Activated CD4-positive, alpha-beta T cell treated with anti-CD3 and anti-CD28 coated beads for 36 hours (primary cell): ENCODE measurements around the gene RAD18. TPM values are rescaled to one million over a fixed set of nuclear protein-coding genes. Genes with fewer than 3 reads are reported as not detected.

ENCODE experiments used
- ATAC-seq: fragments of 200-7000 bp; cut with Tn5 transposase; one replicate; pipeline ENCODE4 v1.10.0; 2021; ENCODE audit warnings: mild to moderate bottlenecking, moderate library complexity
- CTCF ChIA-PET: fragments of 350-600 bp; sonication (Branson Sonifier 250); formaldehyde crosslinking; loops from one replicate; lab custom pipeline; 2021; ENCODE audit warnings: antibody characterized with exemption; lab: Charles Lee
- POLR2A ChIA-PET: fragments of 350-600 bp; sonication (Branson Sonifier 250); formaldehyde crosslinking; loops from one replicate; lab custom pipeline; 2021; ENCODE audit warnings: antibody characterized with exemption, inconsistent platforms; lab: Charles Lee
- DNase-seq: peaks from one replicate; pipeline ENCODE4 v3.0.0-alpha.2; 2020
- H3K27ac Mint-ChIP-seq: one replicate; pipeline ENCODE4 v1.8.0; 2021; ENCODE audit warnings: mixed read lengths
- H3K27me3 Mint-ChIP-seq: one replicate; pipeline ENCODE4 v1.8.0; 2021; ENCODE audit warnings: mixed read lengths
- H3K36me3 Mint-ChIP-seq: one replicate; pipeline ENCODE4 v1.8.0; 2021; ENCODE audit warnings: low read depth, mixed read lengths
- H3K4me1 Mint-ChIP-seq: one replicate; pipeline ENCODE4 v1.8.0; 2021; ENCODE audit warnings: mixed read lengths
- H3K4me3 Mint-ChIP-seq: one replicate; pipeline ENCODE4 v1.8.0; 2021; ENCODE audit warnings: mild to moderate bottlenecking, moderate library complexity, mixed read lengths
- H3K9me3 Mint-ChIP-seq: one replicate; pipeline ENCODE4 v1.8.0; 2021; ENCODE audit warnings: low read depth, mixed read lengths
- intact Hi-C, 2 experiments: fragments of 100-400 bp; cut with DNase I in 1 of 2; cut with micrococcal nuclease in 1 of 2; formaldehyde crosslinking; loops; one replicate each; pipeline versions ENCODE4 v1.14.2 to v1.15.1; 2022 to 2024; cut with DNase I, micrococcal nuclease
- total RNA-seq, 2 experiments: library from RNA; stranded (reverse); gene quantifications; one replicate each; pipeline ENCODE4 v1.2.3, GENCODE V29; 2021

Gene RAD18, protein sequence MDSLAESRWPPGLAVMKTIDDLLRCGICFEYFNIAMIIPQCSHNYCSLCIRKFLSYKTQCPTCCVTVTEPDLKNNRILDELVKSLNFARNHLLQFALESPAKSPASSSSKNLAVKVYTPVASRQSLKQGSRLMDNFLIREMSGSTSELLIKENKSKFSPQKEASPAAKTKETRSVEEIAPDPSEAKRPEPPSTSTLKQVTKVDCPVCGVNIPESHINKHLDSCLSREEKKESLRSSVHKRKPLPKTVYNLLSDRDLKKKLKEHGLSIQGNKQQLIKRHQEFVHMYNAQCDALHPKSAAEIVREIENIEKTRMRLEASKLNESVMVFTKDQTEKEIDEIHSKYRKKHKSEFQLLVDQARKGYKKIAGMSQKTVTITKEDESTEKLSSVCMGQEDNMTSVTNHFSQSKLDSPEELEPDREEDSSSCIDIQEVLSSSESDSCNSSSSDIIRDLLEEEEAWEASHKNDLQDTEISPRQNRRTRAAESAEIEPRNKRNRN
- total RNA-seq = 10 to 100 TPM; 47.8 to 50.5 TPM

DNA sequence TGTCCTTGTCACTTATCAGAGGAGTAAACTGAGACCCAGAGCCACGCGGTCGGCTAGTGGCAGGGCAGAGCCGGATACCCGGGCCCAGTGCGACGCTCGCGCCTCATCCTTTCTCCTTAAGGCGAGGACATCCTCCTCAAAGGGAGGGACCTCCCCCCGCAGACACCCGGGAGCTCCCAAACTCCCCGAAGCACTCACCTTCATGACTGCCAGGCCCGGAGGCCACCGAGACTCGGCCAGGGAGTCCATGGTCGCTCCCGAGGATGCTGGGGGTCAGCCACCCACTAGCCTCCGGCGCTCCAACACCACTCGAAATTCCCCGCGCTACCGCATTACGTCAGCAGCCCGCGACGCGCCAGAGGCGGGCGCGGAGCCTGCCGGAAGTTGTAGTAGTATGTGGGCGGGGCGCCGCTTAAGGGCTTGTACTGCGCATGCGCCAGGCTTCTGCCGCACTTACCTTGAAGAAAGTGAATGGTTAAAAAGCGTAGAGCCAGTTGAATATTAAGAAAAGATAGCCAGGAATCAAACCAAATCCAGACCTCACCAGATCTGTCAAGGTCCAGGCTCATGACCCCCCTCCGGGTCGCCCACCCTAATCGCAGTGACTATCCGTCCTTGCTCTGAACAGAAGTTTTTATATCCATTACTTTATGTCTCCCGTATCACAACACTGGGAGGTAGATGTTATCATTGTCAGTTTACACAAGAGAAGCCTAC lies at the start of gene RAD18:
Gene RAD18, minus strand, starts transcription at position 336 of the 717 bp plus-strand sequence. Its CDS starts 87 bp downstream, at position 249.
- Mint-ChIP-seq H3K27me3 (no peaks in the 10 kb centered on the region), H3K4me3 (peak within 1 kb of the TSS; percentile 95), H3K36me3 (peaks cover 28% of the 10 kb centered on the region), H3K4me1 (peaks cover 32% of the 10 kb centered on the region), H3K9me3 (no peaks in the 10 kb centered on the region), H3K27ac (peak within 1 kb of the TSS; percentile 93)
- POLR2A ChIA-PET = interaction anchor here (0.8 kb wide), 1 partner anchor 10 kb away, joined by 3 read pairs; no protein-coding TSS in a partner anchor
- peak; percentile 94 for ATAC-seq
- peak; percentile 95 for DNase-seq
- CTCF ChIA-PET = interaction anchor here (0.7 to 1.2 kb wide), 4 partner anchors 18 to 1293 kb away, joined by 3 to 4 read pairs (median 4); no protein-coding TSS in a partner anchor
- intact Hi-C loops = loop anchor here (1.0 to 5.0 kb wide), 9 partner anchors 286 to 1359 kb away; partner anchors contain the start of genes MTMR14 (in 2 of the 2), SETD5 (in 2 of the 2), BRPF1 (in 1 of the 2) and EMC3 (in 1 of the 2)

DNA sequence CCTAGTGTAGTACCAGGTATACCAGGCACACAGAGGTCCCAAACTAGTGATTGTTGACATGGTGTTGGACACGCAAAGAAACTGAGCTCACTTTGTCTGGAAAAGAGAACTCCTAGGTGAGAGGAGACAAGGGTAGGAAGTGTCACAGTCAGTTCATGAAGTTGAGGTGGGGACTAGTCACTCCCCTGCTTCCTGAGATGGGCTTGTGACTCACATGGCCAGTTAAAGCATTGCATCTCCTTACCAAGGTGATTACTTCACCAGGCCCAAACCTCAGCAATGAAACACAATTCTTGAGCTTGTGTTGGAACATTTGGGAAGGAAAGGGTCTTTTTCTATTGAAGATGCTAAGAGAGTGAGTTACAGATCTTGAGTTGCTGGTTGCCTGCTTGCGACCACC lies 49.2 kb upstream of the RAD18 start:
- H3K36me3 Mint-ChIP-seq = no peaks in the 10 kb centered on the region
- no peak overlapping the region for H3K27ac Mint-ChIP-seq
- DNase-seq (peak; percentile 10), ATAC-seq (peak; percentile 82)
- intact Hi-C loops = no loop called here
- ChIA-PET POLR2A (no interaction called here), CTCF (interaction anchor here (1.2 to 3.6 kb wide), 3 partner anchors 14 to 24 kb away, joined by 3 to 13 read pairs (median 4); no protein-coding TSS in a partner anchor)
- peaks cover 14% of the 10 kb centered on the region for H3K4me1 Mint-ChIP-seq
- H3K9me3 Mint-ChIP-seq = no peaks in the 10 kb centered on the region
- no peaks in the 10 kb centered on the region for H3K27me3 Mint-ChIP-seq
- no peak overlapping the region for H3K4me3 Mint-ChIP-seq

DNA sequence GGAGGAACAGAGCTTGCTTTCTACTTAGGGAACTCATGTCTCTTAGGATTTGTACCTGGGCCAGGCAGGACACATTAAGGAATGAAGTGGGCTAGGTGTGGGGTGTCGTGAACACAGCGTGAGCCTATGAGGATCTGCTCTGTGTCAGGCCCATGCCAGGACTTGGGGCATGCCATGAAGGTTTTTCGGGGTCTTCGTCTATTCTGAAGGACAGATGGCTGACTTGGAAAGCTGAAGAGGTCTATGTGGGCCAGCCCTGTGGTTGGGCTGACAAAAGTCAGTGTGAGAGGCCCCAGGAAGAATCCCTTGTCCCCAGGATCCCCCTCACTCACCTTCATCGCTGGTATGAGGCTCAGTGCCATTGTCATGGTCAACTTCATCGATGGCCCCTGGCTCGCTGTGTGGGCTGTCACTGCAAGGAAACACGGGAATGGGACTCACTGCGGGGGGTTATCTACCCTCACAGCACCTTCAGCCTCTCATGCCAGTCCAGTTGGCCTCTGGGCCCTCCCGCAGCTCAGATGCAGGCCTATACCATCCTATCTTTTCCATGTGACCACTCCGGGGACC lies 46.8 kb upstream of the RAD18 start:
- no peak overlapping the region for H3K4me3 Mint-ChIP-seq
- H3K9me3 Mint-ChIP-seq = no peaks in the 10 kb centered on the region
- no peak for DNase-seq
- no peaks in the 10 kb centered on the region for H3K27me3 Mint-ChIP-seq
- H3K27ac Mint-ChIP-seq = no peak overlapping the region
- no peak for ATAC-seq
- CTCF ChIA-PET = interaction anchor here (0.6 to 3.6 kb wide), 3 partner anchors 22 to 855 kb away, joined by 3 to 13 read pairs (median 4); partner anchors contain the start of gene SRGAP3
- no peaks in the 10 kb centered on the region for H3K36me3 Mint-ChIP-seq
- peaks cover 14% of the 10 kb centered on the region for H3K4me1 Mint-ChIP-seq
- POLR2A ChIA-PET = no interaction called here
- intact Hi-C loops = no loop called here

DNA sequence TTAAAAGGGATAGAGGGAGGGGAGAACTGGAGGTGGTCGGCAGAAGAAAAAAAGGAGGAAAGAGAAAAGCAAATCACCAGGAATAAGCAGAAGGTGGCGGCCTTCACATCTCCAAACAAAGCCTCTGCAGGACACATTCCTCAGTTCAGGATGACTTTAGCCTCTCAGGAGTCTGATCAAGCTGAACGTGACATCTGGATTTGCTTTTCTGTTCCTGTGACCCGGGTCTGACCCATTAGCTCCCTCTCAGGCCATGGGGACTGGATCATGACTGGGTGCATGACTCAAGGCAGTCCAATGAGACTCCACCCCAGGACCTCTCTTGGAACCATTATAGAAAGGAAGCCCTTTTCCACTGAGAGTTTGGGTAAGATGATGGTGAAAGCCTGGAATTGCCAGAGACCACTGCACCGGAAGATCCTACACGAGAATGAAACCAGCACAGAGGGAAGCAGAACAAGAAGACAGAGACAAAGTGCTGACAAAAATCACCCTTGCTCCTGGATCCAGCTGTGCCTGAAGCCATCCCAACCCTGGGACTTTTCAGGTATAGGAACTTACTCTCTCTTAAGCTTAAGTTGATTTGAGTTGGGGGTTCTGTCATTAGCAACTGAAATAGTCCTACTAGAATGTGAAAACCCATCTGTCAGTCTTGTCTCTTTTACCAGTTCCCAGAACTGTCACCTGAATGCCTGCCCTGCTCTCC lies 45.4 kb upstream of the RAD18 start:
- ATAC-seq (no peak), DNase-seq (no peak)
- intact Hi-C loops = no loop called here
- H3K4me1 Mint-ChIP-seq = peaks cover 14% of the 10 kb centered on the region
- H3K27ac Mint-ChIP-seq = no peak overlapping the region
- no peaks in the 10 kb centered on the region for H3K27me3 Mint-ChIP-seq
- POLR2A ChIA-PET = no interaction called here
- H3K9me3 Mint-ChIP-seq = no peaks in the 10 kb centered on the region
- CTCF ChIA-PET = no interaction called here
- H3K4me3 Mint-ChIP-seq = no peak overlapping the region
- no peaks in the 10 kb centered on the region for H3K36me3 Mint-ChIP-seq

DNA sequence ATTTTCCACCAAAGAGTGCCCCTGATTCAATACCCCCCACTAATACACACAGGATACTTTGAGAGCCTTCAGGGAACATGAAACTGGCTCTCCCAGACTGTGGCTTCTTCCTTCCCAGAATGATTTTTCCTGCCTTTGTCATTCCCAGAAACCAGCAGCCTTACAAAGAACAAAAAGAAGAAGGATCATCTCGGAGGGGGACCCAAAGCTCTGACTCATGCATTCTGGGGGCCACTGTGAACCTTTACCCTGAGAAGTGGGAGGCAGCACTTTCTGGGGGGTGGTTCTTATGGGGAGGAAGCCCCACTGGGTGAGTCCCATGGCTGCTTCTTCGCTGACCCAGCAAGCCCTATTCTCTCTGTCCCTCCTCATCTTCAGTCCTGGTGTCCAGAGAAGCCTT lies 44.7 kb upstream of the RAD18 start:
- CTCF ChIA-PET = no interaction called here
- intact Hi-C loops = no loop called here
- no peak overlapping the region for H3K4me3 Mint-ChIP-seq
- H3K27ac Mint-ChIP-seq = no peak overlapping the region
- POLR2A ChIA-PET = no interaction called here
- H3K27me3 Mint-ChIP-seq = no peaks in the 10 kb centered on the region
- H3K4me1 Mint-ChIP-seq = peaks cover 14% of the 10 kb centered on the region
- ATAC-seq (no peak), DNase-seq (no peak)
- H3K36me3 Mint-ChIP-seq = no peaks in the 10 kb centered on the region
- no peaks in the 10 kb centered on the region for H3K9me3 Mint-ChIP-seq

DNA sequence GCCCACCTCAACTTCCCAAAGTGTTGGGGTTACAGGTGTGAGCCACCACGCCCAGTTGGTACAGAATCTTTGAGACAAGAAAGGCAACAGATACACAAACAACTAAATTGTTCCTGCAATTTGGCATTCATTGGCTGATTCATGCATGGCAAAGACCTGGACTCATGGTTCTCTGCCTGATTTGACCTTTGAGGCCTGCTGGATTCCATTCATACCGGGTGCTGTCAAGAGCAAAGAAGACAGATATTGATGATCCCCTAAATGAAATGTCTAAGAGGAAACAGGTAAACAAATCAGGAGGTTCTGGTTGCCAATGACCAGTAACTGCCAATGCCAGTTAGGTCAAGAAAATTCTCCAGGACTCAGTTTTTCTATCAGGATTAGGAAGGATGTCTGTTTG lies 43.9 kb upstream of the RAD18 start:
- ChIA-PET POLR2A (no interaction called here), CTCF (no interaction called here)
- no peaks in the 10 kb centered on the region for H3K27me3 Mint-ChIP-seq
- intact Hi-C loops = no loop called here
- no peak overlapping the region for H3K4me3 Mint-ChIP-seq
- peaks cover 8% of the 10 kb centered on the region for H3K4me1 Mint-ChIP-seq
- H3K9me3 Mint-ChIP-seq = no peaks in the 10 kb centered on the region
- H3K36me3 Mint-ChIP-seq = no peaks in the 10 kb centered on the region
- DNase-seq (no peak), ATAC-seq (no peak)
- no peak overlapping the region for H3K27ac Mint-ChIP-seq

DNA sequence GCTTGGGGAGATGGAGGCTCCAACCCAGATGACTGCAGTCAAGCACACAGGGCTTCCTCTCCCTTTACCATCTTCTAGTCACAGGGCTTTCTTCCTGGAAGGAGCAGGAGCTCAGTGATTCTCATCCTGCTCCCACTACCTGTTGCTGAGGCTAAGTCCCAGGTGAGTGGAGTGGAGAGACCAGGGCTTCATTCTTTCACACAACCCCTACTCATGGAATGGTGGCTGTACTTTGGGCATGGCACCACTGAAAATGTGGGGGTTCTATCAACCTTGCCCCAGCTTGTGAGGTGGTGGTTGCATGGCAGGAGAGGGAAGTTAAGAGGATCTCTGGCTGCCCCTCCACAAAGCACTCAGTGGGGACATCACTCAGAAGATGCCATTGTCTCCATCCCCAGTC lies 36.8 kb upstream of the RAD18 start:
- ChIA-PET POLR2A (no interaction called here), CTCF (interaction anchor here (0.5 to 1.9 kb wide), 5 partner anchors 11 to 303 kb away, joined by 3 to 11 read pairs (median 6); no protein-coding TSS in a partner anchor)
- intact Hi-C loops = no loop called here
- Mint-ChIP-seq H3K36me3 (no peaks in the 10 kb centered on the region), H3K9me3 (no peaks in the 10 kb centered on the region), H3K4me3 (no peak overlapping the region), H3K27me3 (no peaks in the 10 kb centered on the region), H3K27ac (no peak overlapping the region), H3K4me1 (no peaks in the 10 kb centered on the region)
- ATAC-seq = no peak
- no peak for DNase-seq

DNA sequence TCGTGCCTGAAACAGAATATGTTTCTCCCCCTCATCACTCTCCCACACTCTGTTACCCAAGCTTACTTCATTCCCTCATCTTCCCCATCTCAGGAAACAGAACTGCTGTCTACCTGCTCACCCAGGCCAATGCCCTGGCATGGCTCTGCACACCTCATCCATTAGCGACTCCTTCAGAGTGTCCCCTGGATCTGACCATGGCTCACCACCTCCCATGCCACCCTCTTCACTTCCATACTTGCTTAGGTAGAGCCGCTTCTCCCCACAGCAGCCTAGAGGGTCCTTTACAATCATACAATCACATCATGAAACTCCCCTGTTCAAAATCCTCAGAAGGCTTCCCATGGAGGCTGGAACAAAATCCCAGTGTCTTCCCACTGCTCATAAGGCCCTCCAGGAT lies 33.9 kb upstream of the RAD18 start:
- Mint-ChIP-seq H3K9me3 (no peaks in the 10 kb centered on the region), H3K27me3 (no peaks in the 10 kb centered on the region), H3K27ac (no peak overlapping the region), H3K4me1 (no peaks in the 10 kb centered on the region), H3K36me3 (no peaks in the 10 kb centered on the region), H3K4me3 (no peak overlapping the region)
- no peak for DNase-seq
- intact Hi-C loops = no loop called here
- no peak for ATAC-seq
- ChIA-PET CTCF (interaction anchor here (0.6 to 0.7 kb wide), 2 partner anchors 9 to 287 kb away, joined by 3 read pairs; no protein-coding TSS in a partner anchor), POLR2A (no interaction called here)

DNA sequence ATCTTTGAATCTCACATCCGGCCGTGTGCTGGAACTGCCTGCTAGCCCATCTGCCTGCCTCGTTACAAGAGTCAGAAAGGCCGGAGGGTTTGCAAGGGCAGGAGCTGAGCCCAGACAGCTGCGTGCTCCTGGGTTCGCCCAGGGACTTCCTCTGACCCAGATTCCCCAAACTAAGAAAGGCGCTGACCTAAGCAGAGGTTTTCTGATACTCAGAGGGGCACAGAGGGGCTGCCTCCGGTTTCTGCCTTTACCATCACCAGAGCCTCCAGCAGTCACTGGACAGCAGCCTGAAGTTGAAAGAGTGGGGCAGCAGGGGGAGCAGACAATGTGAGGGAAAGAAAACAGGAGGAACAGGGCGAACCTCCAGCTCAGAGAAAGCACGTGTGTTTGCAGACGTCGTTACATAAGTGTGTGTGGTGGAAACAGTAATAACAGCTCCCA lies 33.4 kb upstream of the RAD18 start:
- no peaks in the 10 kb centered on the region for H3K27me3 Mint-ChIP-seq
- DNase-seq (no peak), ATAC-seq (no peak)
- no peaks in the 10 kb centered on the region for H3K4me1 Mint-ChIP-seq
- H3K36me3 Mint-ChIP-seq = no peaks in the 10 kb centered on the region
- no peaks in the 10 kb centered on the region for H3K9me3 Mint-ChIP-seq
- H3K27ac Mint-ChIP-seq = no peak overlapping the region
- POLR2A ChIA-PET = no interaction called here
- intact Hi-C loops = no loop called here
- no peak overlapping the region for H3K4me3 Mint-ChIP-seq
- CTCF ChIA-PET = interaction anchor here (0.6 kb wide), 1 partner anchor 287 kb away, joined by 3 read pairs; no protein-coding TSS in a partner anchor

DNA sequence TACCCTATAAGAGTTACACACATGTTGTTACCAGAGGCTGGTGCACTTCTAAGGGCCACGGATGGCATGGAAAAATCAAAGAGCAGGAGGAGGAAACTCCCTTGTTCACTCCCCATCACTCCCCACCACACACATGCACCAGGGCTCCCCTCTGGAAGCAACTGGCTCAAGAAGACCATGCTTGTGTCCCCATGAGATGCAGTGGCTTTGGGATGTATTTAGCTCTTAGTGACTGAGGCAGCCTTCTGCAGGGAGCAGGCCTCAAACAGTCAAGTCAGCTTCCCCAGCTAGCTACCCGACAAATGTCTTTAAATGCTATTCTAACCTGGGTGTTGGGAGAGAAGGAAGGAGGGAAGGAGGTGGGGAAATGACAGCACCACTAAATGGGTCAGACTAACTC lies 32.9 kb upstream of the RAD18 start:
- ATAC-seq (no peak), DNase-seq (no peak)
- no peak overlapping the region for H3K27ac Mint-ChIP-seq
- intact Hi-C loops = no loop called here
- no peaks in the 10 kb centered on the region for H3K36me3 Mint-ChIP-seq
- CTCF ChIA-PET = interaction anchor here (0.6 kb wide), 1 partner anchor 288 kb away, joined by 3 read pairs; no protein-coding TSS in a partner anchor
- no peaks in the 10 kb centered on the region for H3K4me1 Mint-ChIP-seq
- H3K9me3 Mint-ChIP-seq = no peaks in the 10 kb centered on the region
- no peak overlapping the region for H3K4me3 Mint-ChIP-seq
- POLR2A ChIA-PET = no interaction called here
- H3K27me3 Mint-ChIP-seq = no peaks in the 10 kb centered on the region
